SU-DHL-6 (cell line): ENCODE measurements around the gene ZDHHC8.

Source experiments
- EZH2phosphoT487 ChIP-seq: fragments of 200-600 bp; sonication (generic), shearing (Covaris generic); conservative IDR thresholded peaks from 2 replicates; pipeline ENCODE4 v1.6.1; 2018; ENCODE audit warnings: mild to moderate bottlenecking, antibody characterized with exemption, low read length, moderate library complexity, mixed read lengths
- TF ChIP-seq, protein P1 (sequence below): fragments of 200-600 bp; sonication (generic); IDR thresholded peaks from one replicate; pipeline ENCODE4 v1.5.1; 2017; ENCODE audit warnings: antibody characterized with exemption, mild to moderate bottlenecking, low read length, moderate library complexity; ENCODE audit not compliant: insufficient read depth, poor library complexity, severe bottlenecking

DNA sequence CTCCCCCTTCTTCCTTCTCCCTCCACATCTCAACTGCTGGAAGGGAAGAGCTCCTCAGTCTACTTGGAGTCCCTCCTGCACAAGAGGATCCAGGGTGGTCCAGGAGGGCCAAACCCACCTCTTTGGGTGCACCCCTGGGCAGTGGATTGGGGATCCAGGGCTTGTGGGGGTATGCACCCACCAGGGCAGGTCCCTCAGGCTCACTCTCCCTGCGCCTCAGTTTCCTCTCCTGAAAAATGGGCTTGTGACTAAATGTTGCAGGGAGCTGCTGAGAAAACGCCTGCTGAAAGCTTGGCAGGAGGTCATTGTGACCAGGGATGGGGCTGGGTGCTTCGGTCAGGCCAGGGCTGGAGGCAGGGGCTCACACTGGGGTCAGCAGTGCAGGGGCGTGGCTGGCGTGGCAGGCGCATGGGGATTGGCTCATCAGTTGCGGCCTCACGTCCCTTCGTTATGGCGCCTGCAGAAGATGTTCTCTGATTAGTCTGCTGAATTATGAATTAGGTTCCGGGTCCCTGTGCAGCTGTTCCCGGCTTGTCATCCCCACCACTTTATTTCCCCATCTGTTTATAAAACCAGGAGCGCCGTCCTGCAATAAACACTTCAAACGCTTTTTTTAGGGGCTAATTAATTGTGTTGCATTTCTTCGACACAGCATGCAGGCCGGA lies 44.9 kb downstream of the ZDHHC8 start:
- TF ChIP-seq, protein P1, sequence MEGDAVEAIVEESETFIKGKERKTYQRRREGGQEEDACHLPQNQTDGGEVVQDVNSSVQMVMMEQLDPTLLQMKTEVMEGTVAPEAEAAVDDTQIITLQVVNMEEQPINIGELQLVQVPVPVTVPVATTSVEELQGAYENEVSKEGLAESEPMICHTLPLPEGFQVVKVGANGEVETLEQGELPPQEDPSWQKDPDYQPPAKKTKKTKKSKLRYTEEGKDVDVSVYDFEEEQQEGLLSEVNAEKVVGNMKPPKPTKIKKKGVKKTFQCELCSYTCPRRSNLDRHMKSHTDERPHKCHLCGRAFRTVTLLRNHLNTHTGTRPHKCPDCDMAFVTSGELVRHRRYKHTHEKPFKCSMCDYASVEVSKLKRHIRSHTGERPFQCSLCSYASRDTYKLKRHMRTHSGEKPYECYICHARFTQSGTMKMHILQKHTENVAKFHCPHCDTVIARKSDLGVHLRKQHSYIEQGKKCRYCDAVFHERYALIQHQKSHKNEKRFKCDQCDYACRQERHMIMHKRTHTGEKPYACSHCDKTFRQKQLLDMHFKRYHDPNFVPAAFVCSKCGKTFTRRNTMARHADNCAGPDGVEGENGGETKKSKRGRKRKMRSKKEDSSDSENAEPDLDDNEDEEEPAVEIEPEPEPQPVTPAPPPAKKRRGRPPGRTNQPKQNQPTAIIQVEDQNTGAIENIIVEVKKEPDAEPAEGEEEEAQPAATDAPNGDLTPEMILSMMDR = no peak
- TF ChIP-seq EZH2phosphoT487 = no peak
